HPDE6-E6E7 (cell line): ENCODE data around the gene VSTM1.
"Not testable (repeated sequence)": the region's sequence is repeated elsewhere in the genome, so short reads cannot be mapped to it uniquely, and the experiment has no call there.

ENCODE experiments used
- DNase-seq: peaks from one replicate; pipeline ENCODE4 v3.0.0; 2011; ENCODE audit warnings: missing footprints; ENCODE audit errors: extremely low spot score

The VSTM1 gene, protein sequence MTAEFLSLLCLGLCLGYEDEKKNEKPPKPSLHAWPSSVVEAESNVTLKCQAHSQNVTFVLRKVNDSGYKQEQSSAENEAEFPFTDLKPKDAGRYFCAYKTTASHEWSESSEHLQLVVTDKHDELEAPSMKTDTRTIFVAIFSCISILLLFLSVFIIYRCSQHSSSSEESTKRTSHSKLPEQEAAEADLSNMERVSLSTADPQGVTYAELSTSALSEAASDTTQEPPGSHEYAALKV

GRCh38 chr19:54063350-54064116 lies at the start of gene VSTM1:
Gene VSTM1, minus strand, starts transcription at chr19:54063897. Its CDS starts 120 bp downstream, at chr19:54063777.
- DNase-seq, result no peak

- DNase-seq, result no peak
Measured at GRCh38 chr19:54109651-54110050, 46.0 kb upstream of the VSTM1 start.

- no peak for DNase-seq
Measured at GRCh38 chr19:54108496-54108895, 44.8 kb upstream of the VSTM1 start.

DNA sequence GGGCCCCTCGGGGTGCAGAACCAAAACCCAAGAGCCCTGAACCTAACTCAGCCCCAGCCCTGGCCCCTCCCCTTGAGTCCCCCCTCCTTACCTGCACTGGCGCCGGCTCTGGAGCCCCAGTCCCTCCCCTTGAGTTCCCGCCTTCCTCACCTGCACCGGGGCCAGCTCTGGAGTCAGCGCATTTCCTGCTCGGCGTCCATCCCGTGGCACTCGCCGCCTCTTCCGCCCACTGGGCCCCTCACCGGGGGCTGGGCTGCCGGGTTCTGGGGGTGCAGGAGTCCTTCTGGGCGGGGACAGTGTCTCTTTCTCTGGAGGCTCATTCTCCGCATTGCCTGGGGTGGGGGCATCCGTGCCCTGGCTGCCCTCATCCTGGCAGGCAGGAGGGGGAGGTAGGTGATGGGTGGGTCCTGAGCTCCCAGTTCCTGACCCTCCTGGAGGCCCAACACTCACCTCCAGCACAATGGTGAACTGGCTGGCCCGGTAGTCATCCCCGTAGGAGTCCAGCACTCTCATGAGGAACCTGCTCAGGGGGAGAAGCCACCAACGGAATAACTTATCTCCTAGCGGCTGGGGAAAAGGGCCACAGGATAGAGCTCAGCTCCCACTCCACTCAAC lies 44.3 kb upstream of the VSTM1 start:
- DNase-seq, result no peak

GRCh38 chr19:54106716-54107115 lies 43.0 kb upstream of the VSTM1 start:
- no peak for DNase-seq

DNA sequence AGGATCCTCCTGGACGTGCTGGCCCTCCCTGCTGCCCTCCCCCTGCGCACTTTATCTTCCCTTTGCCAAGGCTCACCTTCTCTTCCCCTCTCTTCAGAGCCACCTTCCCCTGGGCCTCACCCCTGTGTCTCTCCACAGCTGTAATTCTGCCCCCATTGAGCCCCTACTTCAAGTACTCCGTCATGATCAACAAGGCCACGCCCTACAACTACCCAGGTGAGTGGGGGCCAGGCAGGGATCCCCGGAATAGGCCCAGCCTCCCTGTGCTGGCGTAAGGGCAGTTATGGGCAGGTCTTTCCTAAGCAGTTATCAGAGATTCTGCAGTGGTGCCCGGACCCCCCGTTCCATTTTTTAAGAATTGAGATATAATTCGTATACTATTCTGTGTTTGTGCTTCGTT lies 42.1 kb upstream of the VSTM1 start:
- DNase-seq, result no peak

DNA sequence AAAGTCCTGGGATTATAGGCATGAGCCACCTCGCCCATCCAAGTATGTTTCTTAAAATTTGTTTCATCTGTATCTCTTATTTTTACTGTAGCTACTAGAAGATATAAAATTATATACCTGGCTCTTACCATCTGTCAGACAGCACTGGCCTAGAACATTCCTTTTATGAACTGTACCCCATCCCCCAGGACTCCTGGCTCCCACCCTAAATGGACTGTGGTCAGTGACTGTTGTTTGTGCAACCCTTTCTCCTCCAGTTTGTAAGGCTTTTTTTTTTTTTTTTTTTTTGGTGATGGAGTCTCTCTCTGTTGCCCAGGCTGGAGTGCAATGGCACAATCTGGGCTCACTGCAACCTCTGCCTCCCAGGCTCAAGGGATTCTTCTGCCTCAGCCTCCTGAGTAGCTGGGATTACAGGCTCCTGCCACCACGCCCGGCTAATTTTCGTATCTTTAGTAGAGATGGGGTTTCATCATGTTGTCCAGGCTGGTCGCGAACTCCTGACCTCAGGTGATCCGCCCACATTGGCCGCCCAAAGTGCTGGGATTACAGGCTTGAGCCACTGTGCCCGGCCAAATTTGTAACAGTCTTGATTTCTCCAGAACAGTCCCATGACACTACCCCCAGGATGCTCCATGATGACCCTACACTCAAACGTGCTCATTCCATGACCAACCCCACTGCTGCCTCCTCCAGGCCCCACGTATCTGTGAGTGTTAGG lies 41.5 kb upstream of the VSTM1 start:
- DNase-seq, result no peak

GRCh38 chr19:54102421-54103169 lies 38.9 kb upstream of the VSTM1 start, which contains the start of gene NDUFA3:
Gene NDUFA3, plus strand, starts transcription at chr19:54102855. Its CDS starts 24 bp downstream, at chr19:54102879.
- DNase-seq, result peak; percentile 99

GRCh38 chr19:54100561-54100960 lies 36.9 kb upstream of the VSTM1 start, which contains the start of gene OSCAR:
Gene OSCAR, minus strand, starts transcription at chr19:54100803. Its CDS starts 11 bp downstream, at chr19:54100792.
- DNase-seq, result no peak

DNA sequence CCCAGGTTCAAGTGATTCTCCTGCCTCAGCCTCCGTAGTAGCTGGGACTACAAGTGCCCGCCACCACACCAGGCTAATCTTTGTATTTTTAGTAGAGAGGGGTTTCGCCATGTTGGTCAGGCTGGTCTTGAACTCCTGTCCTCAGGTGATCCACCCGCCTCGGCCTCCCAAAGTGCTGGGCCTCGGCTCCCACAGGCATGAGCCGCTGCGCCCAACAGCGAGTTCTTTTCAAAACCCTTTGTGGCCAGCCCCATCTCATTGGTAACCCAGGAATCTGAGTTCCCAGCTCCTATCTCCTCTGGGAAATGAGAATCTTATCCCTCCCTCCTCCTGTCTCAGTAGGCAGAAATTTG lies 36.2 kb upstream of the VSTM1 start:
- not testable (repeated sequence) for DNase-seq

DNA sequence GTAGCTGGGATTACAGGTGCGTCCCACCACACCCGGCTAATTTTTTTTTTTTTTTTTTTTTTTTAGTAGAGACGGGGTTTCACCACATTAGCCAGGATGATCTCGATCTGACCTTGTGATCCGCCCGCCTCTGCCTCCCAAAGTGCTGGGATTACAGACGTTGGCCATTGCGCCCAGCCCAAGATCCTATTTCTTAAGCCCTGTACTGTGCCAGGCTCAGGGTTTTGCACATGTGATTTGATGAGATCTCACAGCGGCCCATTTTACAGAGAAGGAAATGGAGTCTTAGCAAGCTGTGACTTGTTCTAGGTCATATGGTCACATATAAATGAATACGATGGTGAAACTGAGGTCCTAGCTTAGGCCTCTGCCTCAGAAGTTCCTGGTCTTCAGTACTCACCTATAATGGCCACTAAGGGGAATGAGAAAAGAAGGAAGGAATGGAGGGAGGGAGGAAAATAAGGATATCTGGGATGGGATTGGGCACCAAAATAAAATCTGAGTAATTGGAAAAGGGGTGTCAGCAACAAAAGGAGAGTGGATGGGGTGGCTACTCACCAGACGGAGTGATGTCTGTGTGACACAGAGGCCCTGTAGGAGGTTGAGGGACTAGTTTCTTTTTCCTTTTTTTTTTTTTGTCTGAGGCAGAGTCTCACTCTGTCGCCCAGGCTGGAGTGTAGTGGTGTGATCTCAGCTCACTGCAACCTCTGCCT lies 35.6 kb upstream of the VSTM1 start:
- DNase-seq, result no peak

GRCh38 chr19:54096617-54097106 lies 33.0 kb upstream of the VSTM1 start:
- no peak for DNase-seq

DNA sequence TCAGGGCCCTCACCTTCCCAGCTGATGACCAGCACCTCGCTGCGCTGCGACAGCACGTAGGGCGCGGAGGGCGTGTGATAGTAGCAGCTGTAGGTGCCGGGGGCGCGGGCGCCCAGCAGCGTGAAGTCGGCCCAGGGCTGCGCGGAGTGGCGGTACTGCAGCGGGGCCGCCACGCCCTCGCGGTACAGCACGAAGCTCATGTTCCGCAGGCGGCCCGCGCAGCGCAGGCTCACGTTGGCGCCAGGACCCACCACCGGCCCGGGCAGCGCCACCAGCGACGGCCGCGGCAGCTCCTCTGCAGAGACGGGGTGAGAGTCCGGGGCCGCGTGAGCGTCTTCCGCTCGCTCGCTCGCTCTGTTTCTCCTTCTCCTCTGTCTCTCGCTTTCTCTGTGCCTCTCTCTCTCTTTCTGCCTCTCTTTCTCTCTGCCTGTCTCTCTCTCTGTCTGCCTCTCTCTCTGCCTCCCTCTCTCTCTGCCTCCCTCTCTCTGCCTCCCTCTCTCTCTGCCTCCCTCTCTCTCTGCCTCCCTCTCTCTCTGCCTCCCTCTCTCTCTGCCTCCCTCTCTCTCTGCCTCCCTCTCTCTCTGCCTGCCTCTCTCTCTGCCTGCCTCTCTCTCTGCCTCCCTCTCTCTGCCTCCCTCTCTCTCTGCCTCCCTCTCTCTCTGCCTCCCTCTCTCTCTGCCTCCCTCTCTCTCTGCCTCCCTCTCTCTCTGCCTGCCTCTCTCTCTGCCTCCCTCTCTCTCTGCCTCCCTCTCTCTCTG lies 32.3 kb upstream of the VSTM1 start:
- not testable (repeated sequence) for DNase-seq

DNA sequence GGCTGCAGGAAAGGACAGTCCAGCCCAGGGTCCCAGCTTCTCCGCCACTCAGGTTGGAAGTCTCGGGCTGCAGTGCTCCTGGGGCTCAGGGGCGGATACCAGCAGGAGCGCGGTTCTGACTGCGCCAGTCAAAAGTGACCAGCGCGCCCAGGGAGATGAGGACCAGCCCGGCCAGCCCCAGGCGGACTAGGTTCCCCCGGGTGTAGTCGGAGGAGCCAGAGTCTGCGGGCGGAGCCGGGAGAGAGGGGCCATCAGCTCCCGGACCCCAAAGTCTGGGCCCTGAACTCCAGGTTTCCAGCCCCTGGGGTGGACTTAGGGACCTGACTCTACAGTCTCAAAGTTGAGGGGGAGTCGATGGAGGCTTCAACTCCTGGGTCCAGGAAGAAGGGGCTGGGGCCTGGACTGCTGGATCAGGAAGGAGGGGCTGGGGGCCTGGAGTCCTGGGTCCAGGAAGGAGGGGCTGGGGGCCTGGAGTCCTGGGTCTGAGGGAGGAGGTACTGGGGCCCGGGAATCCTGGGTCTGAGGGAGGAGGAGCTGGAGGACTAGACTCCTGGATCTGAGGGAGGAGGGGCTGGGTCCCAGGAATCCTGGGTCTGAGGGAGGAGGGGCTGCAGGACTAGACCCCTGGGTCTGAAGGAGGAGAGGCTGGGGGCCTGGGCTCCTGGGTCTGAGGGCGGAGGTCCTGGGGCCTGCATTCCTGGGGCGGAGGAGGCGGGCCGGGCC lies 31.6 kb upstream of the VSTM1 start:
- DNase-seq, result no peak

DNA sequence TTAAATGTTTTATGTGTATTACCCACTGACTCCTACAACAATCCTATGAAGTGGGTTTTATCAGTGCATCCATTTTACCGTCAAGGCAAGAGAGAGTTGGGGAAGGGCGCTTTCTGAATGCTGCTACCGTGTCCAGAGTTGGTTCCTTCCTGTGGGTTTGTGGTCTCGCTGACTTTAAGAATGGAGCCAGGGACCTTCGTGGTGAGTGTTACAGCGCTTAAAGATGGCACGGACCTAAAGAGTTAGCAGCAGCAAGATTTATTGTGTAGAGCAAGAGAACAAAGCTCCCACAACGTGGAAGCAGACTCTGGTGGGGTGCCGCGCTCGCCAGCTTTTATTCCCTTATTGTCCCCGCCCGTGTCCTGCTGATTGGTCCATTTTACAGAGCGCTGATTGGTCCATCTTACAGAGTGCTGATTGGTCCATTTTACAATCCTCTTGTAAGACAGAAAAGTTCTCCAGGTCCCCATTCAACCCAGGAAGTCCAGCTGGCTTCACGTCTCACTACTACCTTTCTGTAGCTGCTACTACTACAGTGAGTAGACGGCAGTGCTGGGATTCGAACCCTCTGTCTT lies 30.8 kb upstream of the VSTM1 start:
- DNase-seq, result no peak

- no peak for DNase-seq
Measured at GRCh38 chr19:54084410-54084809, 20.7 kb upstream of the VSTM1 start.

GRCh38 chr19:54081032-54081431 lies 17.3 kb upstream of the VSTM1 start, which contains the start of gene TARM1:
Gene TARM1, minus strand, starts transcription at chr19:54081365. Its CDS starts 25 bp downstream, at chr19:54081340.
- no peak for DNase-seq

DNA sequence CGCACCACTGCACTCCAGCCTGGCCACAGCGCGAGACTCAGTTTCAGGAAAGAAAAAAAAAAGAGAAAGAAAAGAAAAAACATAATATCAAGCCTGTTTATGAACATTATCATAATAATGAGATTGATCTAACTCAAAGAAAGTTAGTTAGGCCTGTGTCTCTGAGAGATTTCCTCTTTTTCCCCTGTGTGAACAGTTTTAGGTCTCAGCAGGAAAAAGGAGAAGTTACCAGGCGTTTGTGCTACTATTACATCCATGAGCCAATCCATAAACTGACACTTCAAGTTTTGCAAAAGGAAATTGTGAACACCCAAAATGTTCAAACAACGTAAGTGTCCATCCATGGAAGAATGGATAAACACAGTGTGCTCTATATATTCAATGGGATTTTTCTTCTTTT lies 13.6 kb upstream of the VSTM1 start:
- no peak for DNase-seq

GRCh38 chr19:54074851-54075250 lies 11.2 kb upstream of the VSTM1 start:
- DNase-seq, result no peak
